ACC112 (cell line): ENCODE data around the gene FBXL13.
"Not testable (repeated sequence)": the region's sequence is repeated elsewhere in the genome, so short reads cannot be mapped to it uniquely, and the experiment has no call there.

Experiments used
- H2AFZ ChIP-seq: fragments of 200-600 bp; sonication (generic); one replicate; pipeline ENCODE4 v1.6.0; 2017; ENCODE audit warnings: antibody characterized with exemption, low read length; ENCODE audit not compliant: unreplicated experiment
- H3K27ac ChIP-seq: fragments of 200-600 bp; sonication (generic); 2 replicates; pipeline ENCODE4 v1.5.1; 2014; ENCODE audit warnings: low read depth, mild to moderate bottlenecking, antibody characterized with exemption, low read length, moderate library complexity
- H3K27me3 ChIP-seq: fragments of 200-600 bp; sonication (generic); 2 replicates; pipeline ENCODE4 v1.6.1; 2014; ENCODE audit warnings: mild to moderate bottlenecking, antibody characterized with exemption, low read length, moderate library complexity, mixed read lengths; ENCODE audit not compliant: insufficient read depth
- H3K36me3 ChIP-seq: fragments of 200-600 bp; sonication (generic); 2 replicates; pipeline ENCODE4 v1.6.1; 2016; ENCODE audit warnings: mild to moderate bottlenecking, antibody characterized with exemption, low read length, moderate library complexity, mixed read lengths; ENCODE audit not compliant: insufficient read depth
- H3K4me1 ChIP-seq: fragments of 200-600 bp; sonication (generic); one replicate; pipeline ENCODE4 v1.6.1; 2016; ENCODE audit warnings: low read length, mixed read lengths; ENCODE audit not compliant: insufficient read depth, unreplicated experiment, control insufficient read depth
- H3K4me3 ChIP-seq: fragments of 200-600 bp; sonication (generic); 2 replicates; pipeline ENCODE4 v1.5.1; 2014; ENCODE audit warnings: mild to moderate bottlenecking, low read depth, low read length
- H3K79me2 ChIP-seq: fragments of 200-600 bp; sonication (generic); one replicate; pipeline ENCODE4 v1.6.0; 2016; ENCODE audit warnings: low read length; ENCODE audit not compliant: control insufficient read depth, unreplicated experiment, insufficient read depth

Gene FBXL13

GRCh38 chr7:102974366-102975236, 100.0 kb downstream of the FBXL13 start:
- Histone ChIP-seq H3K4me3 (no peak overlapping the region), H2AFZ (no peak overlapping the region), H3K27ac (no peak overlapping the region), H3K4me1 (peaks cover 4% of the 10 kb centered on the region), H3K27me3 (no peaks in the 10 kb centered on the region), H3K79me2 (no peaks in the 10 kb centered on the region), H3K36me3 (no peaks in the 10 kb centered on the region)

DNA sequence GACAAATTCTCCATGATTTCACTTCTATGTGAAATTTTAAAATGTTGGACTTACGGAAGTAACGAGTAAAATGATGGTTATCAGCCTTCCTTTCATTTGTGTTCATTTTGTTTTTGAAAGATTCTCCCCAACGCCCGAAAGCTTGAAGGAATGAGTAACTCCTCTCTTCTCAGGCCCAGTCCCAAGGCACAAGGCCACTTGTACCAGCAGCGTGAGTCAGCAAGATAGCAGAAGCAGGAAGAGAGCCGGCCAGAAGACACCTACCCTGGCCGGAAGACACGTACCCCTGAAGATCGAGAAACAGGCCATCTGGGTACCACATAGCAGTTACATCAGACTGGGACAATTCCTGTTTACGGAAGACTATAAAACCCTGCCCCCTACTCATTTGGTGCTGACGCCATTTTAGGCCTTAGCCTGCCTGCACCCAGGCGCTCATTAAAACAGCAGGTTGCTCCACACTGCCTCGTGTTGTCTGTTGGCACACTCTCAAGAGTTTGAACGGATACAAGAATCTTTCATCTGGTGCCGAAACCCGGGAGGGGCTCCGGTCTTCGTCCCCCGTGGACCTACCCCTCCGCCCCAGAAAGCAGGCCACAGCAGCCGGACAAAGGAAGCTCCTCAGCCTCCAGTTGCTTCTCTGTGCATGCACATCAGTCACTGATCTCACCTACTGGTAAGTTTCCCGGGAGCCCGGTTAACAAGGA, 101.3 kb downstream of the FBXL13 start:
- Histone ChIP-seq H3K27me3 (no peaks in the 10 kb centered on the region), H3K36me3 (no peaks in the 10 kb centered on the region), H3K79me2 (no peaks in the 10 kb centered on the region), H3K4me3 (no peak overlapping the region), H2AFZ (no peak overlapping the region), H3K27ac (no peak overlapping the region), H3K4me1 (no peaks in the 10 kb centered on the region)

- Histone ChIP-seq H3K27me3 (no peaks in the 10 kb centered on the region), H2AFZ (no peak overlapping the region), H3K4me1 (no peaks in the 10 kb centered on the region), H3K36me3 (no peaks in the 10 kb centered on the region), H3K4me3 (no peak overlapping the region), H3K79me2 (no peaks in the 10 kb centered on the region), H3K27ac (no peak overlapping the region)
Observed at GRCh38 chr7:102967798-102968197, 106.8 kb downstream of the FBXL13 start.

- Histone ChIP-seq H3K79me2 (no peaks in the 10 kb centered on the region), H3K36me3 (no peaks in the 10 kb centered on the region), H3K27ac (no peak overlapping the region), H3K4me1 (no peaks in the 10 kb centered on the region), H3K27me3 (no peaks in the 10 kb centered on the region), H2AFZ (no peak overlapping the region), H3K4me3 (no peak overlapping the region)
Observed at GRCh38 chr7:102966465-102966864, 108.1 kb downstream of the FBXL13 start.

GRCh38 chr7:102961993-102962392, 112.6 kb downstream of the FBXL13 start:
- H3K36me3 ChIP-seq, H3K27me3 ChIP-seq, H3K27ac ChIP-seq, H3K4me1 ChIP-seq, H2AFZ ChIP-seq, H3K79me2 ChIP-seq, H3K4me3 ChIP-seq: not testable (repeated sequence)

- not testable (repeated sequence) for H3K79me2 ChIP-seq, H3K4me1 ChIP-seq, H3K4me3 ChIP-seq, H2AFZ ChIP-seq, H3K36me3 ChIP-seq, H3K27me3 ChIP-seq, H3K27ac ChIP-seq
Observed at GRCh38 chr7:102958004-102958403, 116.6 kb downstream of the FBXL13 start.

DNA sequence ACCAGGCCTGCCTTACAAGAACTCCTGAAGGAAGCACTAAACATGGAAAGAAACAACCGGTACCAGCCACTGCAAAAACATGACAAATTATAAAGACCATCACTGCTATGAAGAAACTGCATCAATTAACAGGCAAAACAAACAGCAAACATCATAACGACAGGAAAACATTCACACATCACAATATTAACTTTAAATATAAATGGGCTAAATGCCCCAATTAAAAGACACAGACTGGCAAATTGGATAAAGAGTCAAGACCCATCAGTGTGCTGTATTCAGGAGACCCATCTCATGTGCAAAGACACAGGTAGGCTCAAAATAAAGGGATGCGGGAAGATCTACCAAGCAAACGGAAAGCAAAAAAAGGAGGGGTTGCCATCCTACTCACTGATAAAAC, 120.2 kb downstream of the FBXL13 start:
- not testable (repeated sequence) for H3K4me1 ChIP-seq, H2AFZ ChIP-seq, H3K4me3 ChIP-seq

DNA sequence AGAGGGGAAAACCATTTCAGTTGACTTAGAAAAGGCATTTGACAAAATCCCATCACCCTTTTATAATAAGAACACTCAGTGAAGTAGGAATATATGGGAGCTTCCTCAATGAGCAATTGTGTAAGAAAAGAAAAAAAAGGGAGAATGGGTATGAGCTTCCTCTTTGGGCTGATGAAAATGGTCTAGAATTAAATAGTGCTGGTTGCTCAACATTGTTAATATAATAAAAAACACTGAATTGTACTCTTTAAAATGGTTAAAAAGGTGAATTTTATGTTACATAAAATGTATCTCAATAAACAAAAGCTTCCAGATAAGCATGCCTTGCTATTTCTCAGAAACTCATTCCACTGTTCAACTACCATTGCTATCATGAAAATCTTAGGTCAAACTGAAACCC, 121.2 kb downstream of the FBXL13 start:
- Histone ChIP-seq H3K79me2 (no peaks in the 10 kb centered on the region), H2AFZ (no peak overlapping the region), H3K4me1 (no peaks in the 10 kb centered on the region), H3K36me3 (no peaks in the 10 kb centered on the region), H3K27ac (no peak overlapping the region), H3K27me3 (no peaks in the 10 kb centered on the region), H3K4me3 (no peak overlapping the region)

More for the DNA sequence above, 120.2 kb downstream of the FBXL13 start:
- H3K36me3 ChIP-seq, H3K27me3 ChIP-seq, H3K79me2 ChIP-seq, H3K27ac ChIP-seq: not testable (repeated sequence)

DNA sequence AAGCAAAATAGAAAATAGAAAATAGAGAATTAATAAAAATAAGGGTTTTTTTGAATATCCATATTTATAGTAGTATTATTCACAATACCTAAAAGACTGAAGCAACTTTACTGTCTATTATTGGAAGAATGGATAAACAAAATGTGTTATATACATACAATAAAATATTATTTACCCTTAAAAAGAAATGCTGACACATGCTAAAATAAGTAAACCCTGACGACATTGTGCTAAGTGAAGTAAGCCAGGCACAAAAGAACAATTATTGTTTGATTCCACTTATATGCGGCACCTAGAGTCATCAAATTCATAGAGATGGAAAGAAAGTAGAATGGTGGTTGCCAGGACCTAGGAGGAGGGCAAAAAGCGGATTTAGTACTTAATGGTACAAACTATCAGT, 122.8 kb downstream of the FBXL13 start:
- no peaks in the 10 kb centered on the region for H3K4me1 ChIP-seq
- no peak overlapping the region for H3K4me3 ChIP-seq
- H3K27me3 ChIP-seq: no peaks in the 10 kb centered on the region
- no peaks in the 10 kb centered on the region for H3K36me3 ChIP-seq
- H2AFZ ChIP-seq: no peak overlapping the region
- no peaks in the 10 kb centered on the region for H3K79me2 ChIP-seq
- no peak overlapping the region for H3K27ac ChIP-seq

- no peaks in the 10 kb centered on the region for H3K4me1 ChIP-seq
- H3K27me3 ChIP-seq: no peaks in the 10 kb centered on the region
- no peaks in the 10 kb centered on the region for H3K79me2 ChIP-seq
- no peak overlapping the region for H2AFZ ChIP-seq
- H3K36me3 ChIP-seq: no peaks in the 10 kb centered on the region
- H3K27ac ChIP-seq: no peak overlapping the region
- no peak overlapping the region for H3K4me3 ChIP-seq
Observed at GRCh38 chr7:102944241-102944640, 130.4 kb downstream of the FBXL13 start.
